ENCODE results near the gene STK25. TPM values are rescaled to one million over a fixed set of nuclear protein-coding genes. Genes with fewer than 3 reads are reported as not detected.

STK25 gene
- total and polyA plus RNA-seq, 10 of the 15 experiments (the other 5 are each of a cell fraction or from before 2014, with no cell fraction given) = 6.0 to 154 (median 89.3) TPM

- ATAC-seq = no peak
- no peaks in the 10 kb centered on the region for H3K36me3 ChIP-seq (ENCODE audit: control insufficient read depth in 2 of 2, insufficient read depth in 2 of 2, low read length in 1 of 2)
- in situ Hi-C loops (cut with MboI) (no loop called here), intact Hi-C loops (cut with micrococcal nuclease; ENCODE audit: unreplicated experiment) (no loop called here)
- ChIA-PET POLR2A (no interaction called here), CTCF (no interaction called here), SMC1A (ENCODE audit: uncharacterized antibody, unreplicated experiment) (no interaction called here), RAD21 (ENCODE audit: unreplicated experiment) (no interaction called here)
- H3K4me1 ChIP-seq (ENCODE audit: control insufficient read depth, insufficient read depth, low read length) = no peaks in the 10 kb centered on the region; the same call in 1 of the 2 replicates
- 60% methylated on average over 13 of the region's 13 CpGs for WGBS (ENCODE audit: insufficient coverage, insufficient replicate concordance, low lambda C conversion rate, missing lambda C conversion rate)
- BruUV-seq (replicated peaks) = no TSS peak
- no peak for DNase-seq (ENCODE audit: low read depth, low spot score)
- no peaks in the 10 kb centered on the region for H3K79me2 ChIP-seq (ENCODE audit: control insufficient read depth, insufficient read depth, low read length)
- no peak overlapping the region for H2AFZ ChIP-seq (ENCODE audit: control insufficient read depth, low read depth, low read length)
- H3K4me3 ChIP-seq = no peak overlapping the region
- no peak for FAIRE-seq
- H3K9me3 ChIP-seq (replicated peaks; ENCODE audit: control insufficient read depth, insufficient read depth, low read length) = no peaks in the 10 kb centered on the region; the same call in 2 of the 3 replicates
- H3K27me3 ChIP-seq (replicated peaks in 1 of 2; ENCODE audit: control insufficient read depth in 2 of 2, insufficient read depth in 2 of 2, low read length in 1 of 2) = peaks cover 0 to 1% of the 10 kb centered on the region in 2 experiments; a peak in 1 of 4 replicates
- H3K4me2 ChIP-seq (ENCODE audit: control insufficient read depth, insufficient read depth) = no peak overlapping the region
- no peak overlapping the region for H3K27ac ChIP-seq (ENCODE audit: control insufficient read depth, insufficient read depth)
- no peak overlapping the region for H3K9ac ChIP-seq (ENCODE audit: control insufficient read depth, insufficient read depth, low read length)
- H4K20me1 ChIP-seq (ENCODE audit: control insufficient read depth, insufficient read depth) = no peaks in the 10 kb centered on the region
- TF ChIP-seq PML (IDR thresholded peaks at IDR 0.05; ENCODE audit: low read length) = no peak
- TF ChIP-seq BRCA1 (IDR thresholded peaks at IDR 0.05; ENCODE audit: low read depth, low read length) = no peak
- no peak for TF ChIP-seq MXI1 (IDR thresholded peaks at IDR 0.05; ENCODE audit: low read depth, low read length)
- no peak for TF ChIP-seq GABPA (IDR thresholded peaks at IDR 0.05; ENCODE audit: low read depth)
- no peak for TF ChIP-seq BCLAF1 (IDR thresholded peaks at IDR 0.05)
- no peak for TF ChIP-seq IRF3 (IDR thresholded peaks at IDR 0.05)
- no peak for TF ChIP-seq NR2C1 (IDR thresholded peaks at IDR 0.05)
- TF ChIP-seq E2F8 (IDR thresholded peaks at IDR 0.05; ENCODE audit: low read depth, partially characterized antibody) = no peak
- no peak for TF ChIP-seq KDM1A (IDR thresholded peaks at IDR 0.05; ENCODE audit: borderline replicate concordance)
- no peak for TF ChIP-seq ASH2L (IDR thresholded peaks at IDR 0.05; ENCODE audit: borderline replicate concordance, low read depth)
- TF ChIP-seq CHD2 (IDR thresholded peaks at IDR 0.05; ENCODE audit: borderline replicate concordance, low read depth, low read length) = no peak
- TF ChIP-seq MYB (IDR thresholded peaks at IDR 0.05; ENCODE audit: borderline replicate concordance, low read depth, low read length) = no peak
- TF ChIP-seq IRF5 (IDR thresholded peaks at IDR 0.05; ENCODE audit: borderline replicate concordance) = no peak
- no peak for TF ChIP-seq RELB (IDR thresholded peaks at IDR 0.05; ENCODE audit: low read depth)
Observed at GRCh38 chr2:241531161-241531722, 22.9 kb upstream of the STK25 start.
